Superior temporal gyrus (tissue), 1 donor: Measurements from ENCODE around the gene TMEM175.

ENCODE experiments used
- DNase-seq: peaks from one replicate; pipeline ENCODE4 v3.0.0-alpha.2; 2016; ENCODE audit errors: extremely low spot score

TMEM175 gene

DNA sequence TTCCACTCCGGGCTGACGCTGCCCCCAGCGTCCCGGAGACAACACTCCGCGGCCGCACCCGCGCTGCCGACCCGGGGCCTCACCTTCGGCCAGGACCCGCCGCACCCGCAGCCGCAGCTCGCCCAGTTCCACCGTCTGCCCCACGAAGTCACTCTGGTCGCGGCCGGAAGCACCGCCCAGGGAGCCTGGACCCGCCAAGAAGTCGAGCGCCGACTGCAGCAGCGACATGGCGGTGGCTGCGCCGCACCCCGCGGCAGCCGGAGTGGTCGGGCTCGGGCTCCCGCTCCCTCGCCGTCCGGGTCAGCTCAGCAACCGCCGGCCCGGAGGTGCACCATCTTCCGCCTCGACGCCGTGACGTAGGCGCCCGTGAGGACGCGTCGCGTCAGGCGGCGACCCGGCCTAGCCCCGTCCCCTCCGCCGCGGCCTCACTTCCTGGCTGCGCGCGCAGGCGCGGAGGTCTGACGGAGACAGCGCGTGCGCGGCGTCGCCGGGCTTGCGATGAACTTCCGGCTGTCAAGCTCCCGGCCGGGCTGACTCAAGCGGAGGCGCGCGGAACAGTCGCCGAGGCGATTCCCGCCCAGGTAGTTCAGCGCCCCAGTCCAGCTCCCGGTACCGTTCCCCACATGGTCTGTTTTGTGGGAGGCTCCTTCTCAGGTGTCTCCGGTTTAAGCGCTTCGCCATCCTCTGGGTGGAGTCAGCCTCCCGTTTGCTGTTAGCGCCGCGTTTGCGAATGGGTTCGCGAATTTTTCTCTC lies at the start of gene TMEM175, which contains the start of gene GAK:
Gene TMEM175, plus strand, starts transcription at position 501 of the 753 bp plus-strand sequence. CDS start 15,280 bp downstream, outside the sequence.
Gene GAK, minus strand, starts transcription at position 357 of the 753 bp plus-strand sequence. Its CDS starts 129 bp downstream, at position 228.
- DNase-seq = peak; percentile 92

DNA sequence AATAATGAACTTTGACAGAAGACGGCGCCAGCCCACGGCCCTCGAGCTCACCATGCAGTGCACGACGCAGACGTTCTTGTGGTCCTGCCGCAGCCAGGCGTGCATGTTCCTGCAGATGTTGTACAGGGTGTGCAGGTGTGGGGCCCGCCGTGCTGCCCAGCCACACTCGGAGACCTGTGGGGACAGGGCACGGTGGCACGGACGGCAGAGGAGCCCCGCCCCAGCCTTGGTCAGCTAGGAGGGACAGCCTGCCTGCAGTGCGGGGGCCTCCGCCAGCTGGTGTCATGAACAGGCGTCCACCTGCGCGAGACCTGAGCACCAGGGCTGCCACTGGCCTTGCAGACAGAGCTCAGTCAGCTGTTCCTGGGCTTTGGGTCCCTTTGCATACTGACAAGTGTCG lies 49.6 kb upstream of the TMEM175 start:
- DNase-seq = no peak

DNA sequence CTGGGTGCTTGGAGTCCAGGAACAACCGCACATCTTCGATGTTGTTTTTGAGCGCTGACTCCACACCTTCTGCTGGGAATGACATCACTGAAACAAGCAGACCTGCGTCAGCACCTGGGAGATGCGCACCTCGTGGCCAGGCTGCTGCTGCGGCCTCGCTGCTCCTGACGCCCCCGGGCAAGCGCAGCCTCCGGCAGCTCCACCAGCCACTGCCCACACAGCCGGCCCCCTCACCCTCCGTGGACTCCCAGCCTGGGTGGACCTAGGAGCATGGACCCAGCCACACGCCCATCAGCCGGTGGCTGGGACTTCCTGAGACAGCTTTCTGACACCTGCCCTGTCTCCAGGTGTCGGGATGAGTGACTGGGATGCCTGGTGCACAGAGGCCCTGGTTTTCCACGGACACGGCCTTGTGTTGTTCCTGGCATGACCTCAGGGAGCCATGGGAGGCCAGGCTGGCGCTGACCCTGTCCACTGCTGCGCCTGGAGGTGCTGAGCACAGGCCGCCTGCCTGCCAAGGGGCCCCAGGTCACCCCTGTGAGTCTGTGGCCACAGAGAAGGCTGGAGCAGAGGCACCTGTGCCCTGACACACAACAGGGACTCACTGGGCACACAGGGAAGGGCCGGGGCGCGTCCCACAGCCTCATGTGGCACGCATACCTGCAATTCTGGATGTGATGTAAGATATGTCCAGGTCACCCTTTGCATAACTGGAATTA lies 48.7 kb upstream of the TMEM175 start:
- no peak for DNase-seq

DNA sequence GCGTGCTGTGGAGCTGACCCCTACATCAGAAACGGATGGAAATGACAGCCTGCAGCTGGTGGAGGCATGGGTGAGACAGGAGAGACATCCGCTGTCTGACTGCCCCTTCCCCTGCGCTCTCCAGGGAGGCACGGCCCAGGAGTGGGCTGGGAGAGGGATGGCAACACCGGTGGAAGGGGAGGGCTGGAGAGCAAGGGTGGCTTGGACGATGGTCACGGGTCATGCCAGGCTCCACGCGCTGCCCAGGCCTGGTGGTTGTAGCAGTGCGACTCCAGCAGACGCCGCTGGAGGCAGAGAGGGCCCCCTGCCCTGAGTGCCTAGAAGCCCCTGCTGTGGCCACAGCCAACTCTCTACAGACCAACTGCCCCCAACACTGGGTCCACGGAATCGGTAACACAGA lies 48.0 kb upstream of the TMEM175 start:
- no peak for DNase-seq

- DNase-seq = no peak
Measured at GRCh38 chr4:884896-885295, 47.4 kb upstream of the TMEM175 start.

DNA sequence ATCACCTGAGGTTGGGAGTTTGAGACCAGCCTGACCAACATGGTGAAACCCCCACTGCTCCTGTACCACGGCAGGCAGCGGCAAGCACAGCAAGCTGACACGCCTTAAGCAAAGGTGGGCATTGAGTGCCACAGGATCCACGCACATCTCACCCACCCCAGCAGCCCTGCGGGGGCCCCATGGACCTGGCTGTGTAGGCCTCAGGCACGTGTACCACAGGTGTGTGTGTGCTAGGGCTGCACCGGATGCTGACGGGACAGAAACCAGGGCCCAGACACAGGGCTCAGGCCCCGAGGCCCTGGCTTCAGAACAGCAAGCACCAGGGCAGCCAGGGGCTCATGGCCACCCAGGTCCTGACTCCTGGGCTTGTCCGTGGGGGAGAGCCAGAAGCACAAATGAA lies 46.9 kb upstream of the TMEM175 start:
- DNase-seq = no peak

GRCh38 chr4:886244-886643 lies 46.0 kb upstream of the TMEM175 start:
- DNase-seq = no peak

GRCh38 chr4:887034-887763 lies 45.1 kb upstream of the TMEM175 start:
- DNase-seq = no peak

DNA sequence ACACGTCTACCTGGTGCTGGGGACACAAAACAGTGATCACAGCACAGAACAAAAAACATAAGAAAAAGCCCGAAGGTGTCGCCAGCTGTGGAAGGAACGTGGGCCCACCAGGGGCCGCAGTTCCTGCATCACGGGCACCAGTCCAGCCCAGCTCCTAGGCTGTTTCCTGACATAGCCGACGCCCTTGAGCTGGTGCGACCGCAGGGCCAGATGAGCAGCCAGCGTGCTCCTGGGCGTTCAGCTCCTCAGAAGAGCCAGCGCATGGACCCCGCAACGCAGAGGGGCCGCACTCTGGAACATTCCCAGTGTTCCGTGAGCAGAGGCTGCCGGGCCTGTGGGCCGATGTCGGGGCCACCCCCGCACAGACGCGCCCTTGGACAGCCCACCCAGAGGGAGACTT lies 44.2 kb upstream of the TMEM175 start:
- DNase-seq = no peak

GRCh38 chr4:889516-889915 lies 42.7 kb upstream of the TMEM175 start:
- DNase-seq = no peak

DNA sequence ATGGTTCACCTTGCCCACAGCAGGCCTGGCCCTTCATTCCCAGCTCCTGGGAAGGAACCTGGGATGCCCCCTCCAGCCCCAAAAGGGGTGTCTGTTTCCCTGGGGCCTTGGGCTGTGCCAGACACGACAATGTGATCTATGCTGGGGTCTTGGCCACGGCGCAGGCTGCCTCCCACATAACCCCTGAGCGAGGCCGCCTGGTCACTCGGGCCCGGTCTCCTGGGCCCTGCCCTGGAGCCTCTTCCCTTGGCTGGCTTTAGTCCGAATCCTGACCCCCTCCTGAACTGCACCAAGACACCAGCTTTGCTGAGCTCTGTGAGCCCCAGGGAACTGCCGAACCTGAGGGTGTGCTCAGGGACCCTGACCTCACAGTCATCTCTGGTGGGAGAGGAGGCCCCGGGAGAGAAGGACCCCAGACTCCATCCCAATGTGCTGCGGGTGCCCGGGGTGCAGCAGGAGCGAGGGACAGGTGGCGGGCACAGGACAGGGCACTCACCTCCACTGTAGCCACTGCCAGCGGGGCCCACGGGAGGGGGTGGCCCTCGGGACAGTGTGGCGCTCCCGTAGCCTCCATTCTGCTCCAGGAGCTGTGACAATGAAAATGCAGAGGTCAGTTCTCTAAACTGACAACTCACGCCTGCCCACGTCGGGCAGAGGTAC lies 42.1 kb upstream of the TMEM175 start:
- no peak for DNase-seq

DNA sequence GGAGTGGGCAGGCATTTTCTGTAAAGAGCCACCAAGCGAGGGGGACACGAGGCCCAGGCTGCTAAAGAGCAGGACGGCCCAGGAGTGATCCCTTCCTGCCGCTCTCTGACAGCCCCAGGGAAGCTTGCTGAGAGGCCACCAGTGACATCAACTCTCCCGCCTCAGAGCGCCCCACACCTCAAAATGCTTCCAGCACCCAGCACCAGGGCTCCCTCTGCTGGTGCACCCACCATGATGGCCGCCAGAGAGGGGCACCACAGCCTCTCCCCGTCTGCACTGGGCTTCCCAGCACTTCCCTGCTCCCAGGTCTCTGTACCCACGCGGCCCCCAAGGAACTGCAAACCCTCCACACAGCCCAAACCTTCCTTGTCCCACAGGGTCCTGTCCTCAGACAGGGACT lies 40.5 kb upstream of the TMEM175 start:
- no peak for DNase-seq

- DNase-seq = no peak
Measured at GRCh38 chr4:892780-893179, 39.5 kb upstream of the TMEM175 start.

DNA sequence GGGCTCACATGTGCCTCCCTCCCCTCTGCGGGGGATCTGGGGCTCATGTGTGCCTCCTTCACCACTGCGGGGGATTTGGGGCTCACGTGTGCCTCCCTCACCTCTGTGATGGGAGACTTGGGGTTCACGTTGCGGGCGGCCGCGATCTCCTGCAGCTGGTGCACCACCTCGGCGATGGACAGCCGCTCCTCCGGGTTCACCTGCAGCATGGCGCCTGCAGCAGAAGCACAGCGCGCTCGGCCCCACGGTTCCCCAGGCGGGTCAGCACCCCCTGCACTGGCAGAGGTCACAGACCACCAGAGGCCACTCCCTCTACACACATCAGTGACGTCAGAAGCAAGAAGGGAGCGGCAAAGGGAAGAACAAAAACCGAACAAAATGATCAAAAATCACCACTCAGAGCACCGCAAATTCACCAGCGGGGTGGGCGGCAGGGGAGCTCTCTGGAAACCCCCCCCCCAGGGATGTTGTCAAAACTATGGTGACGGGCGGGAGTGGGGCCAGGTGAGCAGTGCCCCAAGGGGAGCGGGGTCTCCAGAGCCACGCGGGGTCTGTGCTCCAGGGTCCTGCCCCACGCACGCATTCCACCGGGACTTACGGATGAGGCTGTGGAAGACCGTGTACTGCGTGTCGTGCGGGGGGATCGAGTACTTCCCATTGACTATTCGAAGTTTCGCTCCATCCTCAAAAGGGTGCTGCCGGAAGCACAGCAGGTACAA lies 38.8 kb upstream of the TMEM175 start:
- no peak for DNase-seq

DNA sequence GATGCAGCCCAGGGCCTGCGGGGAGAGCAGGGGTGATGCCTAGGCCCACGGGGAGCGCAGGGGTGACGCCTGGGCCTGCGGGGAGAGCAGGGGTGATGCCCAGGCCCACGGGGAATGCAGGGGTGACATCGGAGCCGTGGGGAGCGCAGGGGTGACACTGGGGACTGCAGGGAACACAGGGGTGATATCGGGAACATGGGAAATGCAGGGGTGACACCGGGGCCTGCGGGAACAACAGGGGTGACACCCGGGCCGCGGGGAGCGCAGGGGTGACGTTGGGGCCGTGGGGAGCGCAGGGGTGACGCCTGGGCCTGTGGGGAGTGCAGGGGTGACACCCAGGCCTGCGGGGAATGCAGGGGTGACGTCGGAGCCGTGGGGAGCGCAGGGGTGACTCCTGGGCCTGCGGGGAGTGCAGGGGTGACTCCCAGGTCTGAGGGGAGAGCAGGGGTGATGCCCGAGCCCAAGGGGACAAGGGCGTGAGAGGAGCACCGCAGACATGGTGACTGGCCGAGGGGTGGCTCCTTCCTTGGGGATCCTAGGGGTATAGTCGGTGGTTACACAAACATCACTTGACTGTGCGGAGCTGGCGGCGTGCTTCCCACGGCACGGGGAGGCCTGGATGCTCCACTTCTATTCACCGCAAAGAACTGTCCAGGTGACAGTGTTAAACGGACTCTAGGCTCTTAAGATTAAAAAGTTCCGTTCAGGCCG lies 38.1 kb upstream of the TMEM175 start:
- DNase-seq = no peak

GRCh38 chr4:895596-895995 lies 36.7 kb upstream of the TMEM175 start:
- no peak for DNase-seq

DNA sequence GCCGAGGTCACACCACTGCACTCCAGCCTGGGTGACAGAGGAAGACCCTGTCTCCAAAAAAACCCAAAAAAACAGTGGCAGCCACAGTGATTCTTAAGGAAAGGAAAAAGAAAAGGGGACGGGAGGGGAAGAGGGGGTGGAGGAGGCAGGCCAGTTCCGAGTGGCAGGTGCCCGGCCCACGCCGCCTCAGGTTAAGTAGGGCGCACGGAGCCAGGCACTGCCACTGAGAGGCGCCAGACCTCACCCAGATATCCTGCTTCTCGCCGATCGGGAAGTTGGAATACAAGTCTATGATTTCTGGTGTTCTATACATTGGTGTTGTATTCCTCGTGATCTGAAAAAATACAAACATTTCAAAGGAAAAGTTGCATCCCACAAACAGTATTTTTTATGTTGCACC lies 36.0 kb upstream of the TMEM175 start:
- DNase-seq = no peak

GRCh38 chr4:896630-897029 lies 35.6 kb upstream of the TMEM175 start:
- DNase-seq = no peak

- DNase-seq = no peak
Measured at GRCh38 chr4:898123-898522, 34.1 kb upstream of the TMEM175 start.

DNA sequence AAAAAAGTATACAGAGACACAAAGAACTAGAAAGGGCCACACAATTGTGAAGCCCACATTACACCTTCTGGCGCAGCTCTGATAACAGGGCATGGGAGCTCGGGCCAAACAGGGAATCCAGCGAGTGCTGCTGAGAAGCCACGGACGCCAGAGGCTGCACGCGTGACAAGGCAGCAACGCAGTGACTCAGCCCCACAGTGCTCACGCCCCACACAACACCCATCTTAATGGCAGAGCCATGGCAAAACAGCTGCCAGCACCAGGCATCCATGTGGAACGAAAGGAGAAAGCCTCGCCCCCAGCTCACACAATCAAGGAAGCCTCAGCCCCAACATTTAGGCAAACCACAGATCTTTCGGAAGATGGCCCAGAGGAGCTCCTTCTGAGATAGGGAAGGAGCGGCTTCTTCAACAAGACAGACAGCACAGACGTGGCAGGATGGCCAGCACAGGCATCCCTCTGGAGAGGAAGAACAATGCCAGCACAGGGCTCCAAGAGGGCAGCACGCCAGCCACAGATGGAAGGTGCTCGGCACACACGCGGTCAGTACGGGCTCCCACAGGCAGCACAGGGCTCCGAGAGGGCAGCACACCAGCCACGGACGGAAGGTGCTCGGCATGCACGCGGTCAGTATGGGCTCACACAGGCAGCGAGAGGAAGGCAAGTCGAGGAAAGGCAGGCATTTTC lies 33.2 kb upstream of the TMEM175 start:
- peak; percentile 47 for DNase-seq
